NCI-H2029 treated with DMSO at 0.1 percent for 48 hours (cell line): Measurements from ENCODE around the gene MICAL3.
A peak's percentile ranks its signal among the peaks of the same experiment; 100 is the strongest.
"Not testable (repeated sequence)": the region's sequence is repeated elsewhere in the genome, so short reads cannot be mapped to it uniquely, and the experiment has no call there.

ENCODE experiments used
- DNase-seq: peaks from one replicate; lab custom pipeline; 2025; lab: John Stamatoyannopoulos, UW

Gene MICAL3

GRCh38 chr22:18059094-18059417 is 34.7 kb upstream of the MICAL3 start:
- DNase-seq, result no peak

- DNase-seq, result no peak
These were observed 34.2 kb upstream of the MICAL3 start for GRCh38 chr22:18058371-18059093.

- no peak for DNase-seq
These were observed 33.3 kb upstream of the MICAL3 start for GRCh38 chr22:18057568-18058209.

- DNase-seq, result no peak
These were observed 32.6 kb upstream of the MICAL3 start for GRCh38 chr22:18056807-18057474.

- peak; percentile 71 for DNase-seq
These were observed 31.9 kb upstream of the MICAL3 start for GRCh38 chr22:18056161-18056666.

- DNase-seq, result no peak
These were observed 31.3 kb upstream of the MICAL3 start for GRCh38 chr22:18055619-18056160.

GRCh38 chr22:18053216-18053946 is 29.0 kb upstream of the MICAL3 start:
- not testable (repeated sequence) for DNase-seq

GRCh38 chr22:18051113-18051512 is 26.8 kb upstream of the MICAL3 start:
- not testable (repeated sequence) for DNase-seq

- no peak for DNase-seq
These were observed 25.7 kb upstream of the MICAL3 start for GRCh38 chr22:18050065-18050464.

GRCh38 chr22:18048441-18048898 is 24.1 kb upstream of the MICAL3 start:
- no peak for DNase-seq

GRCh38 chr22:18048041-18048440 is 23.7 kb upstream of the MICAL3 start:
- no peak for DNase-seq

GRCh38 chr22:18045794-18046193 is 21.4 kb upstream of the MICAL3 start:
- DNase-seq, result no peak

GRCh38 chr22:18044548-18045271 is 20.3 kb upstream of the MICAL3 start:
- peak; percentile 91 for DNase-seq

GRCh38 chr22:18042685-18043084 is 18.3 kb upstream of the MICAL3 start:
- no peak for DNase-seq

- not testable (repeated sequence) for DNase-seq
These were observed 16.5 kb upstream of the MICAL3 start for GRCh38 chr22:18040898-18041297.

GRCh38 chr22:18035751-18036150 is 11.4 kb upstream of the MICAL3 start:
- DNase-seq, result peak; percentile 61

GRCh38 chr22:18034076-18034475 is 9.7 kb upstream of the MICAL3 start:
- DNase-seq, result no peak

GRCh38 chr22:18033204-18033998 is 9.0 kb upstream of the MICAL3 start:
- no peak for DNase-seq

- no peak for DNase-seq
These were observed 8.2 kb upstream of the MICAL3 start for GRCh38 chr22:18032455-18033101.
